ENCODE data around the gene KRT9. TPM values are rescaled to one million over a fixed set of nuclear protein-coding genes. Genes with fewer than 3 reads are reported as not detected.

KRT9 gene
- total RNA-seq, 3 donors from 2014 or later, result 0.44 TPM; not detected in 2

- DNase-seq (ENCODE audit: low spot score in 2 of 2), result peak; percentile 81 to 87
- peak overlapping the region; percentile 85 to 88 for H3K27ac ChIP-seq
- no peaks in the 10 kb centered on the region for H3K9me3 ChIP-seq
- H3K4me1 ChIP-seq, result peaks cover 0 to 34% of the 10 kb centered on the region in 2 donors
- intact Hi-C loops (cut with DNase I; ENCODE audit: low total_unique reads), result no loop called here
- H3K27me3 ChIP-seq, result no peaks in the 10 kb centered on the region
- no peaks in the 10 kb centered on the region for H3K36me3 ChIP-seq
- H3K4me3 ChIP-seq, result peak overlapping the region in 1 of 3 donors; percentile 16
- TF ChIP-seq, protein P1, sequence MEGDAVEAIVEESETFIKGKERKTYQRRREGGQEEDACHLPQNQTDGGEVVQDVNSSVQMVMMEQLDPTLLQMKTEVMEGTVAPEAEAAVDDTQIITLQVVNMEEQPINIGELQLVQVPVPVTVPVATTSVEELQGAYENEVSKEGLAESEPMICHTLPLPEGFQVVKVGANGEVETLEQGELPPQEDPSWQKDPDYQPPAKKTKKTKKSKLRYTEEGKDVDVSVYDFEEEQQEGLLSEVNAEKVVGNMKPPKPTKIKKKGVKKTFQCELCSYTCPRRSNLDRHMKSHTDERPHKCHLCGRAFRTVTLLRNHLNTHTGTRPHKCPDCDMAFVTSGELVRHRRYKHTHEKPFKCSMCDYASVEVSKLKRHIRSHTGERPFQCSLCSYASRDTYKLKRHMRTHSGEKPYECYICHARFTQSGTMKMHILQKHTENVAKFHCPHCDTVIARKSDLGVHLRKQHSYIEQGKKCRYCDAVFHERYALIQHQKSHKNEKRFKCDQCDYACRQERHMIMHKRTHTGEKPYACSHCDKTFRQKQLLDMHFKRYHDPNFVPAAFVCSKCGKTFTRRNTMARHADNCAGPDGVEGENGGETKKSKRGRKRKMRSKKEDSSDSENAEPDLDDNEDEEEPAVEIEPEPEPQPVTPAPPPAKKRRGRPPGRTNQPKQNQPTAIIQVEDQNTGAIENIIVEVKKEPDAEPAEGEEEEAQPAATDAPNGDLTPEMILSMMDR (IDR thresholded peaks at IDR 0.05), result no peak
- TF ChIP-seq POLR2A (IDR thresholded peaks at IDR 0.05) (no peak), POLR2AphosphoS5 (IDR thresholded peaks at IDR 0.05) (peak; percentile 60 to 66 (median 63))
These were observed 32.8 kb downstream of the KRT9 start for GRCh38 chr17:41539071-41539492.

DNA sequence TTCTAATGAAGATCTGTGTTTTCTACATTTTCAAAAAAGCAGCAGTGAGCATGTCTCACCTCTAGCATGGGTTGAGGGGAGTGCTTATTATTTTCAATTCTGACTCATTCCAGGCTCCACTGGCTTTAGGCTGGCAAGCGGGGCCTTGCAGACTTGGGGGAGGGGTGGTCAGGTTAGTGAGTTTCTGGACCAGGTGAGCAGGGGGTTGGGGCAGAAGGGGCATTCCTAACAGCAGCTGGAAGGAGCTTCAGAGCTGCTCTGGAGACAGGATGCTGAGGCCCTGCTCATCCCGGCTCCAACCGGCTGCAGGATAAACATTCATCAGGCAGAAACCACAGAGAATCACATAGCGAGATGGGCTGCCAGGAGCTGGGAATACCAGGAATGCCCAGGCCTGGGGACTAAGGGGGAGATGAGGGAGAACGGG lies 33.3 kb downstream of the KRT9 start:
- peaks cover 0 to 34% of the 10 kb centered on the region in 2 donors for H3K4me1 ChIP-seq
- TF ChIP-seq POLR2AphosphoS5 (IDR thresholded peaks at IDR 0.05), result no peak
- TF ChIP-seq, protein P1 (IDR thresholded peaks at IDR 0.05), result no peak
- no peak for TF ChIP-seq POLR2A (IDR thresholded peaks at IDR 0.05)
- intact Hi-C loops (cut with DNase I; ENCODE audit: low total_unique reads), result no loop called here
- H3K27me3 ChIP-seq, result no peaks in the 10 kb centered on the region
- H3K9me3 ChIP-seq, result no peaks in the 10 kb centered on the region
- peak overlapping the region; percentile 85 to 88 for H3K27ac ChIP-seq
- H3K36me3 ChIP-seq, result no peaks in the 10 kb centered on the region
- peak in 1 of 2 donors; percentile 72 for DNase-seq (ENCODE audit: low spot score in 2 of 2)
- peak overlapping the region in 1 of 3 donors; percentile 16 for H3K4me3 ChIP-seq

DNA sequence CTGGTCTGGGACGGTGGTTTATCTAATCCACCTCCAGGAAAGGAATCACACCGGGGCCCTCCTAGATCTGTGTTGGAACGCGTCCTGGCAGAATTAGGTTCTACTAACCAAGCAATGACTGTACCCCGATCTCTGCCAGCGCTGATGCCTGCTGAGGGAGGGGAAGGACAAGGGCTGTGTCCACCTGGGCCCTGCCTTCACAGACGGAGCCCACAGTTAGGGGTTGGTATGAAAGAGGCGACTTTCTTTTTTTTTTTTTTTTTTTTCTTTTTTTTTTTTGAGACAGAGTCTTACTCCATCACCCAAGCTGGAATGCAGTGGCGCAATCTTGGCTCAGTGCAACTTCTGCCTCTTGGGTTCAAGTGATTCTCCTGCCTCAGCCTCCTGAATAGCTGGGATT lies 33.9 kb downstream of the KRT9 start:
- H3K27me3 ChIP-seq, result no peaks in the 10 kb centered on the region
- no peaks in the 10 kb centered on the region for H3K9me3 ChIP-seq
- intact Hi-C loops (cut with DNase I; ENCODE audit: low total_unique reads), result no loop called here
- no peaks in the 10 kb centered on the region for H3K36me3 ChIP-seq
- no peak overlapping the region for H3K4me3 ChIP-seq
- DNase-seq (ENCODE audit: low spot score in 2 of 2), result peak in 1 of 2 donors; percentile 76
- peaks cover 0 to 34% of the 10 kb centered on the region in 2 donors for H3K4me1 ChIP-seq
- TF ChIP-seq, protein P1 (IDR thresholded peaks at IDR 0.05), result no peak
- TF ChIP-seq POLR2AphosphoS5 (IDR thresholded peaks at IDR 0.05) (no peak), POLR2A (IDR thresholded peaks at IDR 0.05) (no peak)
- H3K27ac ChIP-seq, result peak overlapping the region; percentile 85 to 88

DNA sequence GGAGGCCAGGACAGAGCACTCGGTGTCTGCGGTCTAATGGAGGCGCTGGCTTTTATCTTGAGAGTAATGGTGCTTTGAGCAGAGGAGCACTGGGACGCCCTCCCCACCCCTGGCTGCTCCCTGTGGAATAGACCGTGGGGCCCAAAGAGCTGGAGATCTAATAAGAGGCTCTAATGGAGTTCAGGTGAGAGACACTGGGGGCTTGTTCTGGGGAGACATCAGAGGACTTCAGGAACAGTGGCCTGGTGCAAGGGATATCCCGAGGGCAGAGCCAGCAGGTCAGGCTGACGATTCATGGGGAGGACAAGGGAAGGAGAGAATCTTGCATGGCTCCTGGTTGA lies 34.3 kb downstream of the KRT9 start:
- peak overlapping the region in 1 of 3 donors; percentile 11 for H3K4me3 ChIP-seq
- H3K27ac ChIP-seq, result peak overlapping the region; percentile 85 to 88
- DNase-seq (ENCODE audit: low spot score in 2 of 2), result peak in 1 of 2 donors; percentile 17
- H3K4me1 ChIP-seq, result peaks cover 0 to 34% of the 10 kb centered on the region in 2 donors
- TF ChIP-seq, protein P1 (IDR thresholded peaks at IDR 0.05), result no peak
- TF ChIP-seq POLR2A (IDR thresholded peaks at IDR 0.05), result no peak
- TF ChIP-seq POLR2AphosphoS5 (IDR thresholded peaks at IDR 0.05), result no peak
- no peaks in the 10 kb centered on the region for H3K36me3 ChIP-seq
- intact Hi-C loops (cut with DNase I; ENCODE audit: low total_unique reads), result no loop called here
- no peaks in the 10 kb centered on the region for H3K27me3 ChIP-seq
- H3K9me3 ChIP-seq, result no peaks in the 10 kb centered on the region

GRCh38 chr17:41536741-41537613 lies 34.9 kb downstream of the KRT9 start:
- peak in 1 of 2 donors; percentile 38 for DNase-seq (ENCODE audit: low spot score in 2 of 2)
- intact Hi-C loops (cut with DNase I; ENCODE audit: low total_unique reads), result no loop called here
- peaks cover 0 to 34% of the 10 kb centered on the region in 2 donors for H3K4me1 ChIP-seq
- no peaks in the 10 kb centered on the region for H3K36me3 ChIP-seq
- peak overlapping the region; percentile 85 to 88 for H3K27ac ChIP-seq
- TF ChIP-seq POLR2A (IDR thresholded peaks at IDR 0.05) (no peak), POLR2AphosphoS5 (IDR thresholded peaks at IDR 0.05) (no peak)
- TF ChIP-seq, protein P1 (IDR thresholded peaks at IDR 0.05), result no peak
- H3K27me3 ChIP-seq, result no peaks in the 10 kb centered on the region
- H3K4me3 ChIP-seq, result peak overlapping the region in 2 of 3 donors; percentile 3 to 39
- no peaks in the 10 kb centered on the region for H3K9me3 ChIP-seq
